Muscle of back (tissue), 11 donors: Measurements from ENCODE around the gene UBTD1. TPM values are rescaled to one million over a fixed set of nuclear protein-coding genes. Genes with fewer than 3 reads are reported as not detected.

Source experiments
- DNase-seq, 3 donors: peaks; one replicate each; pipeline versions ENCODE4 v3.0.0 to v3.0.0-alpha.2; 2013
- polyA plus RNA-seq, 10 donors: library from polyadenylated mRNA; unstranded; fragments of 120-200 nt; gene quantifications; one replicate each; pipeline ENCODE4 v1.2.1, GENCODE V29; 2013; ENCODE audit not compliant: insufficient read length in 10 of 10

UBTD1 gene
- polyA plus RNA-seq, 10 donors: 11.3 to 17.3 (median 14.0) TPM

GRCh38 chr10:97479939-97480338 is 18.8 kb upstream of the UBTD1 start:
- DNase-seq: no peak

- no peak for DNase-seq
Measured at GRCh38 chr10:97481071-97481470, 17.7 kb upstream of the UBTD1 start.

- DNase-seq: no peak
Measured at GRCh38 chr10:97482381-97482780, 16.3 kb upstream of the UBTD1 start.

- DNase-seq: no peak
Measured at GRCh38 chr10:97483506-97483905, 15.2 kb upstream of the UBTD1 start.

GRCh38 chr10:97483921-97484320 is 14.8 kb upstream of the UBTD1 start:
- peak in 1 of 3 donors; percentile 58 for DNase-seq

- no peak for DNase-seq
Measured at GRCh38 chr10:97485647-97486281, 13.0 kb upstream of the UBTD1 start.

- peak in 2 of 3 donors; percentile 49 to 50 for DNase-seq
Measured at GRCh38 chr10:97490592-97490991, 8.1 kb upstream of the UBTD1 start.

GRCh38 chr10:97494151-97494550 is 4.6 kb upstream of the UBTD1 start:
- no peak for DNase-seq

GRCh38 chr10:97494863-97495506 is 3.7 kb upstream of the UBTD1 start:
- no peak for DNase-seq

- DNase-seq: peak; percentile 69 to 88 (median 69)
Measured at GRCh38 chr10:97497572-97498075, 1.1 kb upstream of the UBTD1 start.

- peak; percentile 98 to 99 (median 98) for DNase-seq
Measured at GRCh38 chr10:97498076-97498840, 466 bp upstream of the UBTD1 start, which contains the start of gene MMS19. TSS of gene MMS19 (minus strand) at chr10:97498422. CDS start at chr10:97498384, 38 bp downstream.

- peak; percentile 19 to 68 (median 49) for DNase-seq
Measured at GRCh38 chr10:97499561-97500296, 1.0 kb downstream of the UBTD1 start.

GRCh38 chr10:97500297-97500575 is 1.5 kb downstream of the UBTD1 start:
- DNase-seq: no peak

GRCh38 chr10:97502916-97503315 is 4.2 kb downstream of the UBTD1 start:
- DNase-seq: no peak

- no peak for DNase-seq
Measured at GRCh38 chr10:97503406-97503805, 4.7 kb downstream of the UBTD1 start.

GRCh38 chr10:97505152-97505551 is 6.4 kb downstream of the UBTD1 start:
- DNase-seq: no peak

GRCh38 chr10:97506199-97506991 is 7.7 kb downstream of the UBTD1 start:
- no peak for DNase-seq

GRCh38 chr10:97508342-97508741 is 9.6 kb downstream of the UBTD1 start:
- DNase-seq: no peak

- no peak for DNase-seq
Measured at GRCh38 chr10:97509120-97509680, 10.5 kb downstream of the UBTD1 start.

- DNase-seq: no peak
Measured at GRCh38 chr10:97510686-97511085, 12.0 kb downstream of the UBTD1 start.
